ENCODE measurements around the gene FAM72C.
"Not testable (repeated sequence)": the region's sequence is repeated elsewhere in the genome, so short reads cannot be mapped to it uniquely, and the experiment has no call there.

DNA sequence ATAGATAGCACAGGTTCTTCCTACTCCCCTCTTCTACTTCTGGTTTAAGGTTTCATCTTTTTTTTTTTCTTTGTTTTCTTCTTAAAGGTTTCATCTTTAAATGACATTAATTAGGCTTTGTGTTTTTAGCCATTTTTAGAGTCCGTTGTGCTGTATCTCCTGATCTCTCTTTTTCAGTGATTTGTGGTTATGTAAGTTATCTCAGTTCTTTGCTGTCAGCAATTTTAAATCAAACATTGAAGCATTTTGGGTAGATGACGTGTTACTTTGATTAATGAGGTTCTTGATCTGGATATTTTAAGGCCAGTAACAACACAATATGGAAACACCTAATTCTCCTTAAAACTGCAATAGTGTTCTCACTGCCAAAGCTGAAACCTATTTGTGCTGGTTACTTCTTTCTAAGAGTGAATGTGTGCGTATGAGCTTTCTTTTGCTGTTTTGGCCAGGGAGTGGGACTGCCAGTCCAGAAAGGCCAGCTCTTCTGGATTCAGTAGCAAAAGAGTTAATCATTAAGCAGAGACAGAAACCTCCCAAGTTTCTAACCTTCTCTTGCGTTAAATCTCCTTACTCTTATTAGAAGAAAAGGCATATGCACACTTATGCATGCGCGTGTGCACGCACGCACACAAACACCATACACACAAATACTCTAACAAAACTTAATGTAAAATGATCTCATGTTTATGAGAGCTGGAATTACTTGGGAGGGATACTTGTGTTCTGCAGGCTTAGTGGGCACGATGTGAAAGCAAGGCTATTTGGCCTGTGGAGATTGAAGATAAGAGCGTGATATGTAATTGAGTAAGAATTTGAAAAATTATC is 17.0 kb upstream of the FAM72C start:
- TF ChIP-seq, protein P1, sequence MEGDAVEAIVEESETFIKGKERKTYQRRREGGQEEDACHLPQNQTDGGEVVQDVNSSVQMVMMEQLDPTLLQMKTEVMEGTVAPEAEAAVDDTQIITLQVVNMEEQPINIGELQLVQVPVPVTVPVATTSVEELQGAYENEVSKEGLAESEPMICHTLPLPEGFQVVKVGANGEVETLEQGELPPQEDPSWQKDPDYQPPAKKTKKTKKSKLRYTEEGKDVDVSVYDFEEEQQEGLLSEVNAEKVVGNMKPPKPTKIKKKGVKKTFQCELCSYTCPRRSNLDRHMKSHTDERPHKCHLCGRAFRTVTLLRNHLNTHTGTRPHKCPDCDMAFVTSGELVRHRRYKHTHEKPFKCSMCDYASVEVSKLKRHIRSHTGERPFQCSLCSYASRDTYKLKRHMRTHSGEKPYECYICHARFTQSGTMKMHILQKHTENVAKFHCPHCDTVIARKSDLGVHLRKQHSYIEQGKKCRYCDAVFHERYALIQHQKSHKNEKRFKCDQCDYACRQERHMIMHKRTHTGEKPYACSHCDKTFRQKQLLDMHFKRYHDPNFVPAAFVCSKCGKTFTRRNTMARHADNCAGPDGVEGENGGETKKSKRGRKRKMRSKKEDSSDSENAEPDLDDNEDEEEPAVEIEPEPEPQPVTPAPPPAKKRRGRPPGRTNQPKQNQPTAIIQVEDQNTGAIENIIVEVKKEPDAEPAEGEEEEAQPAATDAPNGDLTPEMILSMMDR (IDR thresholded peaks at IDR 0.05), result not testable (repeated sequence)
- TF ChIP-seq POLR2A (IDR thresholded peaks at IDR 0.05), result not testable (repeated sequence)

All from breast epithelium (tissue), 3 donors.